Neural cell (in vitro differentiated cells): ENCODE results near the gene RHEX.

Experiments used
- EP300 ChIP-seq: fragments of 450-650 bp; conservative IDR thresholded peaks from 2 replicates; pipeline ENCODE4 v1.6.1; 2014; ENCODE audit warnings: antibody characterized with exemption, mild to moderate bottlenecking, moderate library complexity; ENCODE audit not compliant: poor library complexity, severe bottlenecking
- EZH2 ChIP-seq: fragments of 200-600, 300-800 bp; shearing (Covaris generic), sonication (generic); IDR thresholded peaks from 2 replicates; pipeline ENCODE4 v1.6.1; 2014; ENCODE audit warnings: antibody characterized with exemption, low read length, borderline replicate concordance, mild to moderate bottlenecking; ENCODE audit not compliant: insufficient read depth, poor library complexity, severe bottlenecking
- RAD21 ChIP-seq: fragments of 450-650 bp; conservative IDR thresholded peaks from 2 replicates; pipeline ENCODE4 v1.6.1; 2014; ENCODE audit warnings: antibody characterized with exemption, mild to moderate bottlenecking, moderate library complexity
- REST ChIP-seq: IDR thresholded peaks from 2 replicates; pipeline ENCODE4 v1.6.1; 2012; ENCODE audit warnings: borderline replicate concordance
- SMC3 ChIP-seq: fragments of 450-650 bp; conservative IDR thresholded peaks from 2 replicates; pipeline ENCODE4 v1.6.1; 2014; ENCODE audit warnings: antibody characterized with exemption, mild to moderate bottlenecking, moderate library complexity; ENCODE audit not compliant: poor library complexity
- TF ChIP-seq, protein P1 (sequence below): fragments of 450-650 bp; IDR thresholded peaks from 2 replicates; pipeline ENCODE4 v1.5.1; 2014; ENCODE audit warnings: antibody characterized with exemption, mild to moderate bottlenecking, moderate library complexity; ENCODE audit not compliant: poor library complexity, severe bottlenecking

- TF ChIP-seq, protein P1, sequence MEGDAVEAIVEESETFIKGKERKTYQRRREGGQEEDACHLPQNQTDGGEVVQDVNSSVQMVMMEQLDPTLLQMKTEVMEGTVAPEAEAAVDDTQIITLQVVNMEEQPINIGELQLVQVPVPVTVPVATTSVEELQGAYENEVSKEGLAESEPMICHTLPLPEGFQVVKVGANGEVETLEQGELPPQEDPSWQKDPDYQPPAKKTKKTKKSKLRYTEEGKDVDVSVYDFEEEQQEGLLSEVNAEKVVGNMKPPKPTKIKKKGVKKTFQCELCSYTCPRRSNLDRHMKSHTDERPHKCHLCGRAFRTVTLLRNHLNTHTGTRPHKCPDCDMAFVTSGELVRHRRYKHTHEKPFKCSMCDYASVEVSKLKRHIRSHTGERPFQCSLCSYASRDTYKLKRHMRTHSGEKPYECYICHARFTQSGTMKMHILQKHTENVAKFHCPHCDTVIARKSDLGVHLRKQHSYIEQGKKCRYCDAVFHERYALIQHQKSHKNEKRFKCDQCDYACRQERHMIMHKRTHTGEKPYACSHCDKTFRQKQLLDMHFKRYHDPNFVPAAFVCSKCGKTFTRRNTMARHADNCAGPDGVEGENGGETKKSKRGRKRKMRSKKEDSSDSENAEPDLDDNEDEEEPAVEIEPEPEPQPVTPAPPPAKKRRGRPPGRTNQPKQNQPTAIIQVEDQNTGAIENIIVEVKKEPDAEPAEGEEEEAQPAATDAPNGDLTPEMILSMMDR: no peak
- TF ChIP-seq EZH2: no peak
- no peak for TF ChIP-seq EP300
- TF ChIP-seq SMC3: no peak
- no peak for TF ChIP-seq REST
- TF ChIP-seq RAD21: no peak
These were observed 51.0 kb downstream of the RHEX start for GRCh38 chr1:206103979-206104378.
